Upper lobe of left lung (tissue), 4 donors: ENCODE data around the gene DUOXA1.

Experiments
- EP300 ChIP-seq, 4 donors: sonication (generic); formaldehyde crosslinking; IDR thresholded peaks; one replicate each; pipeline ENCODE4 v1.5.1; 2017; ENCODE audit warnings: antibody characterized with exemption in 4 of 4, control low read depth in 2 of 4
- POLR2A ChIP-seq, 4 donors: fragments of 450-650 bp; IDR thresholded peaks; one replicate each; pipeline ENCODE4 v1.5.1; 2016 to 2017; ENCODE audit warnings: antibody characterized with exemption in 4 of 4, mild to moderate bottlenecking in 2 of 4
- POLR2AphosphoS5 ChIP-seq, 2 donors: sonication (generic); formaldehyde crosslinking; IDR thresholded peaks; one replicate each; pipeline ENCODE4 v1.5.1; 2017; ENCODE audit warnings: antibody characterized with exemption in 2 of 2
- TF ChIP-seq, protein P1 (sequence below), 6 experiments: fragments of 450-650 bp in 4 of 6; fragments of 200-600 bp in 2 of 6; sonication (generic) in 2 of 6; IDR thresholded peaks; one replicate each; pipeline ENCODE4 v1.5.1; 2016 to 2019; ENCODE audit warnings: antibody characterized with exemption in 6 of 6

- TF ChIP-seq, protein P1, sequence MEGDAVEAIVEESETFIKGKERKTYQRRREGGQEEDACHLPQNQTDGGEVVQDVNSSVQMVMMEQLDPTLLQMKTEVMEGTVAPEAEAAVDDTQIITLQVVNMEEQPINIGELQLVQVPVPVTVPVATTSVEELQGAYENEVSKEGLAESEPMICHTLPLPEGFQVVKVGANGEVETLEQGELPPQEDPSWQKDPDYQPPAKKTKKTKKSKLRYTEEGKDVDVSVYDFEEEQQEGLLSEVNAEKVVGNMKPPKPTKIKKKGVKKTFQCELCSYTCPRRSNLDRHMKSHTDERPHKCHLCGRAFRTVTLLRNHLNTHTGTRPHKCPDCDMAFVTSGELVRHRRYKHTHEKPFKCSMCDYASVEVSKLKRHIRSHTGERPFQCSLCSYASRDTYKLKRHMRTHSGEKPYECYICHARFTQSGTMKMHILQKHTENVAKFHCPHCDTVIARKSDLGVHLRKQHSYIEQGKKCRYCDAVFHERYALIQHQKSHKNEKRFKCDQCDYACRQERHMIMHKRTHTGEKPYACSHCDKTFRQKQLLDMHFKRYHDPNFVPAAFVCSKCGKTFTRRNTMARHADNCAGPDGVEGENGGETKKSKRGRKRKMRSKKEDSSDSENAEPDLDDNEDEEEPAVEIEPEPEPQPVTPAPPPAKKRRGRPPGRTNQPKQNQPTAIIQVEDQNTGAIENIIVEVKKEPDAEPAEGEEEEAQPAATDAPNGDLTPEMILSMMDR (IDR thresholded peaks at IDR 0.05): no peak
- TF ChIP-seq POLR2A (IDR thresholded peaks at IDR 0.05): no peak
- TF ChIP-seq POLR2AphosphoS5 (IDR thresholded peaks at IDR 0.05): no peak
- no peak for TF ChIP-seq EP300 (IDR thresholded peaks at IDR 0.05)
Measured at GRCh38 chr15:45150481-45150880, 20.8 kb upstream of the DUOXA1 start.
